Activated effector memory CD4-positive, alpha-beta T cell treated with Interleukin-2 at 50 U/mL for 16 hours (primary cell): Measurements from ENCODE around the gene ISG20L2.

ENCODE experiments used
- DNase-seq: peaks from one replicate; pipeline ENCODE4 v3.0.0-alpha.2; 2020

Gene ISG20L2

GRCh38 chr1:156752843-156753482 lies 24.4 kb upstream of the ISG20L2 start:
- no peak for DNase-seq

GRCh38 chr1:156751757-156752481 lies 23.4 kb upstream of the ISG20L2 start:
- peak; percentile 96 for DNase-seq

- no peak for DNase-seq
These were observed 22.8 kb upstream of the ISG20L2 start, which contains the start of gene HDGF for GRCh38 chr1:156751451-156751756. Gene HDGF (minus strand): TSS chr1:156751675. CDS start chr1:156751429, 246 bp downstream.

- no peak for DNase-seq
These were observed 22.3 kb upstream of the ISG20L2 start for GRCh38 chr1:156750711-156751450.

GRCh38 chr1:156750191-156750672 lies 21.7 kb upstream of the ISG20L2 start:
- no peak for DNase-seq

GRCh38 chr1:156749419-156750118 lies 21.0 kb upstream of the ISG20L2 start:
- no peak for DNase-seq

GRCh38 chr1:156748670-156749418 lies 20.3 kb upstream of the ISG20L2 start:
- DNase-seq, result no peak

- no peak for DNase-seq
These were observed 19.4 kb upstream of the ISG20L2 start for GRCh38 chr1:156747742-156748669.

- no peak for DNase-seq
These were observed 18.4 kb upstream of the ISG20L2 start for GRCh38 chr1:156746728-156747631.

GRCh38 chr1:156746406-156746727 lies 17.8 kb upstream of the ISG20L2 start:
- no peak for DNase-seq

GRCh38 chr1:156745881-156746280 lies 17.3 kb upstream of the ISG20L2 start:
- DNase-seq, result no peak

- DNase-seq, result no peak
These were observed 16.3 kb upstream of the ISG20L2 start for GRCh38 chr1:156744786-156745419.

GRCh38 chr1:156744344-156744743 lies 15.8 kb upstream of the ISG20L2 start:
- DNase-seq, result no peak

GRCh38 chr1:156743367-156744302 lies 15.1 kb upstream of the ISG20L2 start:
- no peak for DNase-seq

- no peak for DNase-seq
These were observed 14.2 kb upstream of the ISG20L2 start for GRCh38 chr1:156742801-156743200.

- DNase-seq, result no peak
These were observed 13.5 kb upstream of the ISG20L2 start for GRCh38 chr1:156742017-156742416.

- no peak for DNase-seq
These were observed 13.0 kb upstream of the ISG20L2 start for GRCh38 chr1:156741481-156741983.

GRCh38 chr1:156740741-156741480 lies 12.3 kb upstream of the ISG20L2 start, which contains the start of gene MRPL24:
Gene MRPL24 (minus strand): TSS chr1:156741088. CDS start chr1:156738704, 2,384 bp downstream.
- DNase-seq, result peak; percentile 94
